Jurkat, Clone E6-1 (cell line): ENCODE results near the gene PDZD2.

Source experiments
- DNase-seq: peaks from one replicate; pipeline ENCODE4 v3.0.0-alpha.2; 2011; ENCODE audit warnings: low read depth, low spot score
- H3K4me3 ChIP-seq: 2 replicates; pipeline ENCODE4 v1.5.1; 2011; ENCODE audit warnings: mild to moderate bottlenecking, low read length, control low read depth, moderate library complexity

Gene PDZD2

GRCh38 chr5:32153723-32154122 is 514.8 kb downstream of the PDZD2 start:
- H3K4me3 ChIP-seq, result no peak overlapping the region
- DNase-seq, result no peak

GRCh38 chr5:32155211-32155610 is 516.3 kb downstream of the PDZD2 start:
- no peak for DNase-seq

GRCh38 chr5:32156635-32157034 is 517.7 kb downstream of the PDZD2 start:
- no peak for DNase-seq
- no peak overlapping the region for H3K4me3 ChIP-seq

More at GRCh38 chr5:32155211-32155610, 516.3 kb downstream of the PDZD2 start:
- no peak overlapping the region for H3K4me3 ChIP-seq

DNA sequence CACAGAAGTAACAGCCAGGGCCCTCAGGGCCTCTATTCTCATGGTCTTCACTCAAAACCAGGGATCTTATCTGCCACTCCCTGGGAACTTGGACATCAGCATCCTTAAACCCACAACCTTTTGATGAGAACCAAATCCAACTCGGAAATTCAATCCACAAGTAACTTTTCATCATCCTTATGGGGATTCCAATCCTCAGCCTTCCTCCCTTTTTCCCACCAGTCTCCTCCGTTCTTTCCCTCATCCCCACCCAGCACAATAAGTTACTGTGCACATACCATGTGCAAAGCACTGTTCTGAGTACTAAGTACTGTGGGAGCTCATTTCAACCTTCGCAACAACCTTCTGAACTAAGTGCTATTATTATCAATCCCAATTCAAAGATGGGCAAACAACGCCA is 518.1 kb downstream of the PDZD2 start:
- no peak overlapping the region for H3K4me3 ChIP-seq
- DNase-seq, result no peak

DNA sequence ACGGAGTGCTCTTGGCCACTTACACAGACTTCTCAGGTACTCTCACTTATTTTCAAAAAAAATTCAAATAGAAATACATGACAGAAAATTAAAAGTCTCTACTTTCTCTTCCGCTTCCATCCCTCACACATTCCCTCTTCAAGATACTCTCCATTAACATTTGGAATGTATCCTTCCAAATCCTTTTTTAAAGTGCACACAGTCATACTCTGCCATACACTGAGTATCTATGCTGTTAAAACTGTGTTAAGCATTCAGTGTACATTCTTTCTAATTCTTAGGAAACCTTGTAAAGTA is 519.7 kb downstream of the PDZD2 start:
- DNase-seq, result no peak
- no peak overlapping the region for H3K4me3 ChIP-seq

GRCh38 chr5:32159328-32160072 is 520.6 kb downstream of the PDZD2 start:
- H3K4me3 ChIP-seq, result no peak overlapping the region
- no peak for DNase-seq

- H3K4me3 ChIP-seq, result no peak overlapping the region
- DNase-seq, result no peak
Observed at GRCh38 chr5:32160228-32160627, 521.3 kb downstream of the PDZD2 start.
